Testis (tissue), 3 donors: ENCODE measurements around the gene B3GALT6. TPM values are rescaled to one million over a fixed set of nuclear protein-coding genes. Genes with fewer than 3 reads are reported as not detected.

ENCODE experiments used
- DNase-seq: peaks from one replicate; pipeline ENCODE4 v3.0.0-alpha.2; 2019
- H3K27ac ChIP-seq, 2 donors: fragments of 200-600 bp; sonication (generic); one replicate each; pipeline ENCODE4 v1.5.1; 2019
- H3K27me3 ChIP-seq: fragments of 200-600 bp; sonication (generic); one replicate; pipeline ENCODE4 v1.5.1; 2019
- H3K36me3 ChIP-seq: fragments of 200-600 bp; sonication (generic); one replicate; pipeline ENCODE4 v1.5.1; 2017; ENCODE audit warnings: low read depth; ENCODE audit errors: missing control alignments
- H3K4me1 ChIP-seq: fragments of 200-600 bp; sonication (generic); one replicate; pipeline ENCODE4 v1.5.1; 2019
- H3K4me3 ChIP-seq, 2 donors: fragments of 200-600 bp; sonication (generic); one replicate each; pipeline ENCODE4 v1.5.1; 2017 to 2019
- H3K9me3 ChIP-seq: fragments of 200-600 bp; sonication (generic); one replicate; pipeline ENCODE4 v1.5.1; 2017
- CTCF ChIP-seq, 3 experiments: fragments of 450-650 bp in 2 of 3; fragments of 200-600 bp in 1 of 3; sonication (generic) in 1 of 3; IDR thresholded peaks; one replicate each; pipeline ENCODE4 v1.5.1; 2016 to 2019; ENCODE audit warnings: antibody characterized with exemption in 3 of 3, mild to moderate bottlenecking in 2 of 3, moderate library complexity in 1 of 3
- POLR2A ChIP-seq: fragments of 450-650 bp; IDR thresholded peaks from one replicate; pipeline ENCODE4 v1.6.1; 2017; ENCODE audit warnings: antibody characterized with exemption, mild to moderate bottlenecking, moderate library complexity
- WGBS, 2 donors: methylation state at CpG; one replicate each; pipeline ENCODE4 v1.1.5; 2018; 5-methylcytosine and 5-hydroxymethylcytosine counted together
- intact Hi-C: fragments of 100-400 bp; cut with DNase I; formaldehyde crosslinking; loops from one replicate; pipeline ENCODE4 v1.15.1; 2023; ENCODE audit warnings: low total_unique reads
- polyA plus RNA-seq: library from polyadenylated mRNA; stranded (reverse); fragments of 350-450 nt; fragmentation: Illumina TruSeq; extraction: RNeasy Lipid Tissue Mini Kit (QIAGEN cat#74804); gene quantifications from one replicate; pipeline ENCODE4 v1.2.3, GENCODE V29; 2014; ENCODE audit warnings: low read depth, low replicate concordance; ENCODE audit not compliant: insufficient read depth
- total RNA-seq, 2 donors: library from RNA; depleted of rRNA; stranded (reverse); fragments of >200 nt; gene quantifications; one replicate each; pipeline ENCODE4 v1.2.3, GENCODE V29; 2016

B3GALT6 gene
- total and polyA plus RNA-seq, 3 donors from 2014 or later, result 8.5 to 37.3 (median 26.1) TPM

DNA sequence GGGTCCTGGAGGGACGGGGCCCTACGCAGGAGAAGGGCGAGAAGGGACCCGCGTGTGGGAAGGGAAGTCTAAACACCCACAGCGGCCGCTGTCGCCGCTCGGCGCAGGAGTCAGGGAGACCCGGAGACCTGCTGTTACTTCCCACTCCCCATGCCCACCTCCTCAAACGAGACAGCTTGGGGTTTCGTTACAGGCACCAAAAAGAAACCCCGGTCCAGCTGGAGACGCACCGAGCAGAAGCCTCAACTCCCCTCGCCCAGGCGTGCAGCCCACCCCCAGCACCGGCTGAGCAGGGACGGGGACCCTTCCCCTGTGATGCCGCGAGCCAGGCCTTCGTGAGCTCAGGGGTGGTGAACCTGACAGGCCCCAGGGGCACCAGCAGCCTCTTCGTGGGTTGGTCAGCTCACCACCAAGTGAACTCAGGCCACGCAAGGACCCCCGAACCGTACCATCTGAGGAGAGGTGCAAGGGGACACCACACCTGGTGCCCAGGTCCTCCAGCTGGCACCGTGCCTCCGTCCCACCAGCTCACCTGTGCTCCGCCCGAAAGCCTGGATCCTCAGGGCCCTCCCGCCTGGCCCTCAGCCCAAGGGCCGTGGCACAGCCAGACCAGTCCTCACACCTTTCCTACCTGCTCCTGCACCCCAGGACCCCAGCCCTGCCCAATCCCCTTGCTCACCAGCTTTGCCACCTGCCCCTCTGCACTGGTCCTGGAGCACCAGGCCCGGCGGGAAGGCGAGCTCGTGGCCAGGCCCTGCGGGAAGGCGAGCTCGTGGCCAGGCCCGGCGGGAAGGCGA lies 5.3 kb upstream of the B3GALT6 start:
- intact Hi-C loops, result no loop called here
- TF ChIP-seq CTCF (IDR thresholded peaks at IDR 0.05) (no peak), POLR2A (no peak)

GRCh38 chr1:1227386-1227785 lies 4.7 kb upstream of the B3GALT6 start:
- WGBS, 2 donors, result 94 to 95% methylated on average over 4 to 17 of the region's 25 CpGs
- intact Hi-C loops, result no loop called here
- H3K4me1 ChIP-seq, result peaks cover 18% of the 10 kb centered on the region
- H3K9me3 ChIP-seq, result no peaks in the 10 kb centered on the region
- H3K4me3 ChIP-seq, result no peak overlapping the region
- TF ChIP-seq CTCF (IDR thresholded peaks at IDR 0.05), result no peak
- TF ChIP-seq POLR2A, result no peak
- no peaks in the 10 kb centered on the region for H3K27me3 ChIP-seq
- no peak overlapping the region for H3K27ac ChIP-seq
- DNase-seq, result no peak
- H3K36me3 ChIP-seq, result no peaks in the 10 kb centered on the region

More for the DNA sequence above, 5.3 kb upstream of the B3GALT6 start:
- H3K9me3 ChIP-seq, result no peaks in the 10 kb centered on the region
- H3K27ac ChIP-seq, result no peak overlapping the region
- H3K27me3 ChIP-seq, result no peaks in the 10 kb centered on the region
- no peak overlapping the region for H3K4me3 ChIP-seq
- WGBS, 2 donors, result 92 to 100% methylated on average over 3 to 44 of the region's 44 CpGs
- DNase-seq, result no peak
- peaks cover 18% of the 10 kb centered on the region for H3K4me1 ChIP-seq
- no peaks in the 10 kb centered on the region for H3K36me3 ChIP-seq

GRCh38 chr1:1228187-1228586 lies 3.9 kb upstream of the B3GALT6 start:
- H3K36me3 ChIP-seq, result no peaks in the 10 kb centered on the region
- peaks cover 18% of the 10 kb centered on the region for H3K4me1 ChIP-seq
- no peak overlapping the region for H3K4me3 ChIP-seq
- intact Hi-C loops, result no loop called here
- no peaks in the 10 kb centered on the region for H3K27me3 ChIP-seq
- TF ChIP-seq CTCF (IDR thresholded peaks at IDR 0.05) (no peak), POLR2A (no peak)
- no peak for DNase-seq
- 93 to 100% methylated on average over 11 to 30 of the region's 30 CpGs for WGBS, 2 donors
- H3K27ac ChIP-seq, result no peak overlapping the region
- no peaks in the 10 kb centered on the region for H3K9me3 ChIP-seq

- H3K27me3 ChIP-seq, result no peaks in the 10 kb centered on the region
- no peak overlapping the region for H3K4me3 ChIP-seq
- intact Hi-C loops, result no loop called here
- H3K4me1 ChIP-seq, result peaks cover 18% of the 10 kb centered on the region
- DNase-seq, result no peak
- WGBS, 2 donors, result 89 to 94% methylated on average over 27 to 28 of the region's 28 CpGs
- no peak overlapping the region for H3K27ac ChIP-seq
- no peaks in the 10 kb centered on the region for H3K36me3 ChIP-seq
- no peaks in the 10 kb centered on the region for H3K9me3 ChIP-seq
- no peak for TF ChIP-seq POLR2A
- no peak for TF ChIP-seq CTCF (IDR thresholded peaks at IDR 0.05)
Observed at GRCh38 chr1:1228596-1229321, 3.3 kb upstream of the B3GALT6 start.
